SKM-1 (cell line): ENCODE data around the gene IQUB.
"Not testable (repeated sequence)": the region's sequence is repeated elsewhere in the genome, so short reads cannot be mapped to it uniquely, and the experiment has no call there.

Experiments
- DNase-seq: peaks from one replicate; lab custom pipeline; 2025; ENCODE audit not compliant: unreplicated experiment; lab: John Stamatoyannopoulos, UW

The IQUB gene

GRCh38 chr7:123494193-123494796 is 40.1 kb downstream of the IQUB start:
- peak; percentile 28 for DNase-seq

- DNase-seq = no peak
Observed at GRCh38 chr7:123492485-123492884, 41.9 kb downstream of the IQUB start.

- DNase-seq = no peak
Observed at GRCh38 chr7:123485721-123486120, 48.7 kb downstream of the IQUB start.

GRCh38 chr7:123485187-123485586 is 49.2 kb downstream of the IQUB start:
- DNase-seq = no peak

GRCh38 chr7:123484199-123484598 is 50.2 kb downstream of the IQUB start:
- no peak for DNase-seq

DNA sequence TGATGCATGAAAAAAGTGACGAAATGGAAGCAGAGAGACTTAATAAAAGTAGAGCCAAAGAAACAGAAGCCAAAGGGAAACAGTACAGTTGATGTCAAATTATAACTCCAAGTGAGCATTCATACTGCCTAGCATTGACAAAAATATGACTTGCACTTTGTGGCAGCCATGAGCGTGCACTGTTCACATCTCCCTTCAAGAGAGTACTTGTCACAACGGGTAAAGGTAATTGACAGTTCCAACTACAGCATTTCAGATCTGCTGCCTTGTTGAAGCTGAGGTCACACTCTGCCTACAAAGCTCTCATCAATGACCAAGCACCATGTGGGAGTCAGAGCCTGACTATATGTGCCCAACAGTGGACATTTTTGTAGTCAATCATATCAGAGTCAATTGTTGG is 54.3 kb downstream of the IQUB start:
- no peak for DNase-seq

DNA sequence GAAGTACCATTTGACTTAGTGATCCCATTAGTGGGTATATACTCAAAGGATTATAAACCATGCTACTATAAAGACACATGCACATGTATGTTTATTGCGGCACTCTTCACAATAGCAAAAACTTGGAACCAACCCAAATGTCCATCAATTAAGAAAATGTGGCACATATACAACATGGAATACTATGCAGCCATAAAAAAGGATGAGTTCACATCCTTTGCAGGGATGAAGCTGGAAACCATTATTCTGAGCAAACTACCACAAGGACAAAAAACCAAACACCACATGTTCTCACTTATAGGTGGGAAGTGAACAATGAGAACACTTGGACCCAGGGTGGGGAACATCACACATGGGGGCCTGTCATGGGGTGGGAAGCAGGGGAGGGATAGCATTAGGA is 56.3 kb downstream of the IQUB start:
- not testable (repeated sequence) for DNase-seq

GRCh38 chr7:123472750-123473445 is 61.5 kb downstream of the IQUB start:
- no peak for DNase-seq

DNA sequence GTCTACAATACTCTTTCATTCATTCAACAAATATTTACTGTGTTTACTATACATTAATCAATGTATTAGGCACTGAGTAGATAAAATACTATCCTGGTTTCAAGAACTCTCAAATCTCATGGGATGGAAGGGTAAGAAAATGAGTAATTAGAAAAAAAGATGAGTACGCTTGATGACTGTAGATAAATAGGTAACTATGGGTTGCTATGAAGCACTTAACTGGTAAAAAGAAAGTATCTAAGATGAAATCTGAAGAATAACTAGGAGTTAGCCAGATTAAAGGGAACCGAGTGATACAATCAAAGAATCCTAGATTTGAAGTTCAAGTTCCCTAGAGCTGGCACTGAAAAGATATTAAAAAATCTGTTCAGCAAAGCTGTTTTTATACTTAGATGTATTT is 62.1 kb downstream of the IQUB start:
- DNase-seq = no peak

- DNase-seq = no peak
Observed at GRCh38 chr7:123468303-123468702, 66.1 kb downstream of the IQUB start.

- DNase-seq = no peak
Observed at GRCh38 chr7:123463890-123464289, 70.5 kb downstream of the IQUB start.

- no peak for DNase-seq
Observed at GRCh38 chr7:123460616-123461015, 73.8 kb downstream of the IQUB start.

DNA sequence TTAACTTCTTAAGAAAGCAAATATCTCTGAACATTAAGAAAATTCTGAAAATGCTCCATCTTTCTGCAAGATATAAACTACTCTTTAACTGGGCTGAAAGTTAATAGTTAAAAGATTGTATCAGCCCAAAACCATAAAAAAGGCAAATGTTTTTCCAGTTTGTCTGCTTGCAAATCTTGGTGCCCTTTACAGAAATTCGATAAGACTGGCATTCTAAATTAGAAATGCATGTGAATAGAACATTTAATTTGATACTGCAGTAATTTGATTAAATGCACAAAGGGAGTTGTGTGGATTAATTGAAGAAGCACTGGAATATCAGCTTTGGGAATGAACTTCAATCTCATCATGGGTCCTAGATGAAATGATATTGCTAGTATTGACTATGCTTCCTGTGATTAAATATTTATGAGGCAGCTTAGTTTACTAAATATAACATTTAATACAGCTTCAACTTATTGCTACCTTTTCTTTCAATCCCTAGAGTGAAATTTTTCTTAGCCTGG is 78.4 kb downstream of the IQUB start:
- no peak for DNase-seq

GRCh38 chr7:123440101-123440548 is 94.3 kb downstream of the IQUB start:
- no peak for DNase-seq

DNA sequence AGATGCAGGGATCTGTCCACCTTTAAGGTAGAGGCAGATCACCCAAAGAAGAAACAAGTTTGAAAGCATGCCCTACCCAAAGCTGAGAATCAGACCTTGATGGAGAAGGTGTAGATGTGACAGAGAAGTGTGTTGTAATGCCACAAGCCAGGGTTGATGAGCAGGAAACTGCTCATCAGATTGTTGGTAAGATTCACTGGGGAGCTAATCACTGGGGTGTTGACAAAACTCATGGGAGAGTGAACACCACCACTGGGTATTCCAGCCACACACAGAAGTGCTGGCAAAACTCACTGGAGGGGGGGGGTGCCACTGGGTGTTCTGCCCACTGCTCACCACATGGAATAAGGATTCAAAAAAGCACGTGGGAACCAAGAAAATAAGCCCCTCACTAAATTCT is 95.2 kb downstream of the IQUB start:
- no peak for DNase-seq

- no peak for DNase-seq
Observed at GRCh38 chr7:123437447-123437995, 96.9 kb downstream of the IQUB start.

GRCh38 chr7:123435080-123435700 is 99.2 kb downstream of the IQUB start:
- no peak for DNase-seq

DNA sequence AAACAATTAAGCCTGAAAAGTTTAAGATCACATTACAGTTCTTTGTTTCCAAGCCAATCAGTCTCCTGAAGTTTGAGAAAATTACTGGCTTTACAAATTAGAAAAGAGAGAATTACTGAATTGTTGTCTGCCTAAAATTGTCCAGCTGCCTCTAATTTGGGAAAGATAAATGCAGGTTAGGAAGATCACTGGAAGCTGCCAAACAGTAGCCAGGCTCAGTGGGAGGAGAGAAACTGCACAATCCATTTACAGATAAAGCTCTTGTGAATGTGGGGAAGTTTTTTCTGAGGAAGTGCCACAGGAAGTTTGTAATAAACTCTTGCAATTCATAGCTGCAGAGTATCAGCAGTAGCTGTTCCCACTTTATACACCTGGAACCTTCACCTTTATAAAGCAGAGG is 100.7 kb downstream of the IQUB start:
- no peak for DNase-seq

DNA sequence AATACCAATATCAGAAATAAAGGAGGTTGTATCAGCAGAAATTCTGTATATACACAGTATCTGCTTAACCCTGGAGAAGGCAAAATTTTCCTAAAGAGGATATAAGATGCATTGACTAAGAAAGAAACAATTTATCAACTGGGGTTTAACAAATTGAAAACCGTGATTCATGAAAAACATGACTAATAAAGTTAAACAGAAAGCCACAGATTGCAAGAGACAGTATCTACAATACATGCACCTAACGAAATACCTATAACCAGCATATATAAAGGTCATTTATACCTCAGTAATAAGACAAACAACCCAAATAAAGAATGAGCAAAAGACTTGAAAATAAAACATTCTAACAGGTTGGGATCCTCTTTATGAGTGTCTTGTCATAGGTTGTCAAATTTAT is 101.8 kb downstream of the IQUB start:
- DNase-seq = no peak

GRCh38 chr7:123431075-123431614 is 103.2 kb downstream of the IQUB start:
- DNase-seq = no peak

- no peak for DNase-seq
Observed at GRCh38 chr7:123425246-123425645, 109.1 kb downstream of the IQUB start.

DNA sequence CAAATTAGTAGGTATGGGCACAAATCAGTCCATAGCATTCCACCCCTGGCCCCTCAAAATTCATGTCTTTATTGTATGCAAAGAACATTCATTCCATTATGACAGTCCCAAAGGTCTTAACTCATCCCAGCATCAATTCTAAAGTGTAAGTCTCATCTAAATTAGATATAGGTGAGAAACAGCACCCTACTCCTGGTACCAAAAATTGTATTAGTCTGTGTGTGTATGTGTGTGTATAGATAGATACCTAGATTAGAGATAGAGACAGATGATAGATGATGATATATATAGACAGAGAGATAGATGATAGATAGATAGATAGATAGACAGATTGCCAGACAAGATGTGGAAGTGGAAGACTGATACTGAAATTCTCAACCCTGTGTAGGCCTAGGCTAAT is 109.9 kb downstream of the IQUB start:
- no peak for DNase-seq
